ENCODE measurements around the gene MCRIP2. TPM values are rescaled to one million over a fixed set of nuclear protein-coding genes. Genes with fewer than 3 reads are reported as not detected.
A peak's percentile ranks its signal among the peaks of the same experiment; 100 is the strongest.

The MCRIP2 gene
- total RNA-seq, 1 experiment from 2014 or later: 69.6 TPM

GRCh38 chr16:680625-680945, 39.0 kb downstream of the MCRIP2 start:
- no peak for TF ChIP-seq CTCF (conservative IDR thresholded peaks at IDR 0.05)
- TF ChIP-seq EZH2 (IDR thresholded peaks at IDR 0.05; ENCODE audit: low read depth): no peak
- Histone ChIP-seq H3K4me3 (peak overlapping the region; percentile 71), H3K36me3 (ENCODE audit: low read depth) (no peaks in the 10 kb centered on the region; the same call in 1 of the 2 replicates), H3K9me2 (ENCODE audit: insufficient read depth) (no peaks in the 10 kb centered on the region), H3K4me1 (replicated peaks; ENCODE audit: insufficient read depth) (peaks cover 33% of the 10 kb centered on the region), H3F3A (ENCODE audit: insufficient read depth, low read depth) (peaks cover 40% of the 10 kb centered on the region; the same call in 1 of the 2 replicates), H3K9me3 (ENCODE audit: insufficient read depth, low read depth) (no peaks in the 10 kb centered on the region), H3K4me2 (peak overlapping the region; percentile 86), H3K27ac (no peak overlapping the region; the same call in 1 of the 2 replicates), H3K79me2 (ENCODE audit: low read depth) (peaks cover 33% of the 10 kb centered on the region), H2AFZ (no peak overlapping the region), H4K20me1 (ENCODE audit: insufficient read depth) (peaks cover 30% of the 10 kb centered on the region), H3K27me3 (ENCODE audit: insufficient read depth, low read depth) (no peaks in the 10 kb centered on the region)
- DNase-seq: no peak
- intact Hi-C loops (cut with micrococcal nuclease; ENCODE audit: unreplicated experiment): loop anchor here (5.0 kb wide), 1 partner anchor 153 kb away; the partner anchor contains the start of gene CAPN15
- no TSS peak for BruUV-seq (replicated peaks)
- ChIA-PET CTCF (interaction anchor here (0.6 kb wide), 1 partner anchor 40 kb away, joined by 4 read pairs; no protein-coding TSS in a partner anchor), POLR2A (ENCODE audit: unreplicated experiment) (interaction anchor here (1.1 kb wide), 2 partner anchors 32 to 108 kb away, joined by 3 to 5 read pairs; partner anchors contain the start of genes CHTF18 and WDR90)

- Histone ChIP-seq H3K36me3 (ENCODE audit: low read depth) (no peaks in the 10 kb centered on the region; the same call in 1 of the 2 replicates), H4K20me1 (ENCODE audit: insufficient read depth) (peaks cover 30% of the 10 kb centered on the region), H3K9me2 (ENCODE audit: insufficient read depth) (no peaks in the 10 kb centered on the region), H3K4me3 (peak overlapping the region; percentile 71), H3K27me3 (ENCODE audit: insufficient read depth, low read depth) (no peaks in the 10 kb centered on the region), H3K27ac (no peak overlapping the region), H3F3A (ENCODE audit: insufficient read depth, low read depth) (peaks cover 40% of the 10 kb centered on the region; the same call in 1 of the 2 replicates), H3K4me2 (peak overlapping the region; percentile 86), H3K79me2 (ENCODE audit: low read depth) (peaks cover 33% of the 10 kb centered on the region), H3K4me1 (replicated peaks; ENCODE audit: insufficient read depth) (peaks cover 33% of the 10 kb centered on the region), H2AFZ (no peak overlapping the region), H3K9me3 (ENCODE audit: insufficient read depth, low read depth) (no peaks in the 10 kb centered on the region)
- TF ChIP-seq CTCF (conservative IDR thresholded peaks at IDR 0.05) (no peak; the same call in 1 of the 2 replicates), EZH2 (IDR thresholded peaks at IDR 0.05; ENCODE audit: low read depth) (no peak)
- DNase-seq: no peak
- TSS peak; percentile 48 for BruUV-seq (replicated peaks)
- CTCF ChIA-PET: no interaction called here
- intact Hi-C loops (cut with micrococcal nuclease; ENCODE audit: unreplicated experiment): loop anchor here (5.0 kb wide), 1 partner anchor 154 kb away; the partner anchor contains the start of gene CAPN15
- POLR2A ChIA-PET (ENCODE audit: unreplicated experiment): interaction anchor here (0.5 to 1.1 kb wide), 6 partner anchors 12 to 154 kb away, joined by 3 to 7 read pairs (median 5); partner anchors contain the start of genes CAPN15, CHTF18 and WDR90
Observed at GRCh38 chr16:680967-681745, 39.5 kb downstream of the MCRIP2 start.

- peaks cover 40% of the 10 kb centered on the region; the same call in 1 of the 2 replicates for H3F3A ChIP-seq (ENCODE audit: insufficient read depth, low read depth)
- CTCF ChIA-PET: interaction anchor here (0.6 kb wide), 1 partner anchor 33 kb away, joined by 3 read pairs; the partner anchor contains the start of gene METRN
- H3K4me3 ChIP-seq: peak overlapping the region; percentile 71
- no peak overlapping the region for H2AFZ ChIP-seq
- H3K9me2 ChIP-seq (ENCODE audit: insufficient read depth): no peaks in the 10 kb centered on the region
- POLR2A ChIA-PET (ENCODE audit: unreplicated experiment): interaction anchor here (0.6 to 0.7 kb wide), 4 partner anchors 92 to 113 kb away, joined by 3 to 7 read pairs (median 6); no protein-coding TSS in a partner anchor
- H3K9me3 ChIP-seq (ENCODE audit: insufficient read depth, low read depth): no peaks in the 10 kb centered on the region
- intact Hi-C loops (cut with micrococcal nuclease; ENCODE audit: unreplicated experiment): loop anchor here (5.0 kb wide), 1 partner anchor 155 kb away; the partner anchor contains the start of gene CAPN15
- H3K27me3 ChIP-seq (ENCODE audit: insufficient read depth, low read depth): no peaks in the 10 kb centered on the region
- BruUV-seq (replicated peaks): TSS peak; percentile 38
- H3K4me2 ChIP-seq: peak overlapping the region; percentile 86
- no peak for DNase-seq
- H3K36me3 ChIP-seq (ENCODE audit: low read depth): no peaks in the 10 kb centered on the region; the same call in 1 of the 2 replicates
- H3K79me2 ChIP-seq (ENCODE audit: low read depth): peaks cover 33% of the 10 kb centered on the region
- no peak for TF ChIP-seq CTCF (conservative IDR thresholded peaks at IDR 0.05)
- TF ChIP-seq EZH2 (IDR thresholded peaks at IDR 0.05; ENCODE audit: low read depth): no peak
- peaks cover 30% of the 10 kb centered on the region for H4K20me1 ChIP-seq (ENCODE audit: insufficient read depth)
- no peak overlapping the region for H3K27ac ChIP-seq
- peaks cover 33% of the 10 kb centered on the region for H3K4me1 ChIP-seq (replicated peaks; ENCODE audit: insufficient read depth)
Observed at GRCh38 chr16:681746-682427, 40.3 kb downstream of the MCRIP2 start.
